Endothelial cell of umbilical vein (primary cell): ENCODE measurements around the gene MPV17. TPM values are rescaled to one million over a fixed set of nuclear protein-coding genes. Genes with fewer than 3 reads are reported as not detected.

Source experiments
- BruUV-seq: library from RNA; stranded (reverse); fragments of 400-500 nt; replicated peaks from 2 replicates; lab custom pipeline; 2021; lab: Mats Ljungman, UMichigan
- CTCF ChIA-PET: fragments of 300-600, 350-600 bp; sonication (Branson Sonifier 250); formaldehyde crosslinking; loops from one replicate; lab custom pipeline; 2021; ENCODE audit warnings: antibody characterized with exemption, inconsistent platforms; lab: Charles Lee
- POLR2A ChIA-PET: fragments of 300-600, 350-600 bp; sonication (Branson Sonifier 250); formaldehyde crosslinking; loops from one replicate; lab custom pipeline; 2021; ENCODE audit warnings: antibody characterized with exemption, inconsistent platforms; lab: Charles Lee
- DNase-seq: peaks from one replicate; pipeline ENCODE4 v3.0.0-alpha.2; 2011; ENCODE audit warnings: low read depth, low spot score
- FAIRE-seq: peaks from 2 replicates; lab custom pipeline; 2011; peaks lifted over from hg19 to GRCh38; lab: Jason Lieb, UNC
- H2AFZ ChIP-seq: 2 replicates; pipeline ENCODE4 v1.6.0; 2012; ENCODE audit warnings: low read depth, low read length, control low read depth, inconsistent platforms
- H3K27ac ChIP-seq: 2 replicates; pipeline ENCODE4 v1.5.1; 2011; ENCODE audit warnings: low read depth, mild to moderate bottlenecking, control low read depth, low read length, moderate library complexity; ENCODE audit not compliant: insufficient read depth
- H3K27me3 ChIP-seq, 2 experiments: 2 replicates each; pipeline versions ENCODE4 v1.6.0 to v1.6.1; 2011; ENCODE audit warnings: low read length in 2 of 2, mixed read lengths in 1 of 2; ENCODE audit not compliant: control insufficient read depth in 2 of 2, insufficient read depth in 2 of 2
- H3K36me3 ChIP-seq, 2 experiments: 2 replicates in 1 of 2; 3 replicates in 1 of 2; pipeline ENCODE4 v1.5.1; 2011; ENCODE audit warnings: low read length in 2 of 2, mild to moderate bottlenecking in 1 of 2, moderate library complexity in 1 of 2; ENCODE audit not compliant: control insufficient read depth in 2 of 2, insufficient read depth in 2 of 2; ENCODE audit errors: extremely low read depth in 1 of 2
- H3K4me1 ChIP-seq: 3 replicates; pipeline ENCODE4 v1.5.1; 2011; ENCODE audit warnings: mild to moderate bottlenecking, low read length; ENCODE audit not compliant: control insufficient read depth, insufficient read depth; ENCODE audit errors: extremely low read depth
- H3K4me2 ChIP-seq: 2 replicates; pipeline ENCODE4 v1.6.1; 2011; ENCODE audit warnings: low read length, control low read depth, mixed read lengths; ENCODE audit not compliant: insufficient read depth
- H3K4me3 ChIP-seq, 3 experiments: fragments of 200-600 bp in 1 of 3; sonication (generic), shearing (Covaris generic) in 1 of 3; replicated peaks in 1 of 3; 2 replicates each; pipeline ENCODE4 v1.5.1; 2011 to 2016; ENCODE audit warnings: control low read depth in 3 of 3, low read length in 3 of 3, mild to moderate bottlenecking in 2 of 3, inconsistent platforms in 1 of 3, low read depth in 1 of 3, moderate library complexity in 1 of 3; ENCODE audit not compliant: insufficient read depth in 1 of 3
- H3K79me2 ChIP-seq: 2 replicates; pipeline ENCODE4 v1.6.0; 2012; ENCODE audit warnings: low read length, inconsistent platforms; ENCODE audit not compliant: control insufficient read depth, insufficient read depth
- H3K9ac ChIP-seq: replicated peaks from 2 replicates; pipeline ENCODE3; 2011; ENCODE audit warnings: low read length, control low read depth; ENCODE audit not compliant: insufficient read depth; ENCODE audit errors: extremely low read depth
- H3K9me1 ChIP-seq: replicated peaks from 3 replicates; pipeline ENCODE4 v1.6.0; 2011; ENCODE audit warnings: mild to moderate bottlenecking, low read length; ENCODE audit not compliant: control insufficient read depth, insufficient read depth; ENCODE audit errors: extremely low read depth
- H3K9me3 ChIP-seq: replicated peaks from 2 replicates; pipeline ENCODE4 v1.5.1; 2012; ENCODE audit warnings: low read length, inconsistent platforms; ENCODE audit not compliant: control insufficient read depth, insufficient read depth
- H4K20me1 ChIP-seq: replicated peaks from 2 replicates; pipeline ENCODE3; 2011; ENCODE audit warnings: mild to moderate bottlenecking, low read length; ENCODE audit not compliant: control insufficient read depth, insufficient read depth; ENCODE audit errors: extremely low read depth
- CTCF ChIP-seq, 2 donors: IDR thresholded peaks; 1 replicate in 1 of 2; 2 replicates in 1 of 2; pipeline ENCODE4 v1.5.1; 2011; ENCODE audit warnings: low read length in 2 of 2, mild to moderate bottlenecking in 2 of 2, moderate library complexity in 2 of 2, control low read depth in 1 of 2, inconsistent platforms in 1 of 2, low read depth in 1 of 2; ENCODE audit not compliant: insufficient read depth in 1 of 2; ENCODE audit errors: extremely low read depth in 1 of 2
- EZH2 ChIP-seq: IDR thresholded peaks from 2 replicates; pipeline ENCODE4 v1.6.1; 2012; ENCODE audit warnings: borderline replicate concordance, low read depth, mild to moderate bottlenecking, moderate library complexity, low read length, inconsistent platforms; ENCODE audit not compliant: severe bottlenecking
- FOS ChIP-seq: IDR thresholded peaks from 2 replicates; pipeline ENCODE4 v1.6.1; 2011; ENCODE audit warnings: mild to moderate bottlenecking, low read length, moderate library complexity, borderline replicate concordance; ENCODE audit not compliant: insufficient read depth
- GATA2 ChIP-seq: IDR thresholded peaks from 2 replicates; pipeline ENCODE4 v1.7.0; 2011; ENCODE audit warnings: low read depth, mild to moderate bottlenecking, moderate library complexity, mixed read lengths, low read length; ENCODE audit not compliant: insufficient read length, insufficient read depth
- JUN ChIP-seq: IDR thresholded peaks from 2 replicates; pipeline ENCODE4 v1.6.1; 2011; ENCODE audit warnings: borderline replicate concordance, low read depth; ENCODE audit not compliant: insufficient read length, insufficient read depth
- MAX ChIP-seq: IDR thresholded peaks from 2 replicates; pipeline ENCODE4 v1.6.1; 2011; ENCODE audit not compliant: insufficient read depth, insufficient read length
- MYC ChIP-seq: IDR thresholded peaks from one replicate; pipeline ENCODE4 v1.6.1; 2011; ENCODE audit warnings: mild to moderate bottlenecking, low read depth, low read length
- POLR2A ChIP-seq: IDR thresholded peaks from 2 replicates; pipeline ENCODE4 v1.6.1; 2012; ENCODE audit warnings: low read depth, mild to moderate bottlenecking, control low read depth, low read length
- POLR2AphosphoS5 ChIP-seq: IDR thresholded peaks from 2 replicates; pipeline ENCODE4 v1.6.1; 2012; ENCODE audit warnings: low read depth, mild to moderate bottlenecking, control low read depth, low read length, moderate library complexity; ENCODE audit not compliant: insufficient read depth
- dilution Hi-C: fragments of 300-500 bp; cut with MboI; formaldehyde crosslinking; loops from one replicate; pipeline ENCODE4 v1.15.0; 2019; ENCODE audit warnings: low sequenced_read_pairs; ENCODE audit not compliant: extremely low pct_ligation_motif_present
- intact Hi-C: fragments of 100-400 bp; cut with micrococcal nuclease; formaldehyde crosslinking; loops from one replicate; pipeline ENCODE4 v1.10.0; 2022
- polyA plus RNA-seq, 4 experiments: library from polyadenylated mRNA; depleted of rRNA in 3 of 4; stranded (reverse) in 3 of 4; unstranded in 1 of 4; fragments of >200 nt; gene quantifications; 2 replicates each; pipeline versions ENCODE4 v1.2.1 to v1.2.3, GENCODE V29; 2011 to 2012; ENCODE audit warnings: missing spikeins in 1 of 4
- total RNA-seq: library from RNA; stranded (reverse); gene quantifications from 2 replicates; pipeline ENCODE4 v1.2.3, GENCODE V29; 2021

The MPV17 gene
- total and polyA plus RNA-seq, 2 donors (not counting 3 experiments of a cell fraction or from before 2014, with no cell fraction given): 74.7 to 267 TPM

GRCh38 chr2:27298391-27299080 is 24.4 kb downstream of the MPV17 start:
- Histone ChIP-seq H2AFZ (no peak overlapping the region), H4K20me1 (no peaks in the 10 kb centered on the region), H3K27ac (no peak overlapping the region), H3K4me2 (no peak overlapping the region), H3K79me2 (no peaks in the 10 kb centered on the region), H3K4me1 (peaks cover 12% of the 10 kb centered on the region), H3K4me3 (no peak overlapping the region), H3K27me3 (no peaks in the 10 kb centered on the region), H3K9ac (no peak overlapping the region), H3K36me3 (no peaks in the 10 kb centered on the region), H3K9me3 (no peaks in the 10 kb centered on the region), H3K9me1 (no peaks in the 10 kb centered on the region)
- intact Hi-C loops (no loop called here), dilution Hi-C loops (no loop called here)
- DNase-seq: no peak
- CTCF ChIA-PET: interaction anchor here (1.5 kb wide), 1 partner anchor 19 kb away, joined by 7 read pairs; no protein-coding TSS in a partner anchor
- POLR2A ChIA-PET: no interaction called here
- TF ChIP-seq MAX: no peak
- TF ChIP-seq FOS: no peak
- no peak for TF ChIP-seq JUN
- no peak for TF ChIP-seq CTCF (IDR thresholded peaks at IDR 0.05; ENCODE audit: extremely low read depth in 1 of 2, insufficient read depth in 1 of 2, low read depth in 1 of 2, low read length in 2 of 2)
- no peak for TF ChIP-seq POLR2A
- TF ChIP-seq POLR2AphosphoS5: no peak
- TF ChIP-seq EZH2: no peak
- no peak for TF ChIP-seq GATA2
- TF ChIP-seq MYC: no peak
- no TSS peak for BruUV-seq
- no peak for FAIRE-seq
